Smooth muscle cell (in vitro differentiated cells): ENCODE results near the gene OXLD1. TPM values are rescaled to one million over a fixed set of nuclear protein-coding genes. Genes with fewer than 3 reads are reported as not detected.

ENCODE experiments used
- DNase-seq: peaks from one replicate; lab custom pipeline; 2025; ENCODE audit not compliant: unreplicated experiment; lab: John Stamatoyannopoulos, UW
- H2AFZ ChIP-seq: fragments of 200-600 bp; sonication (generic); 2 replicates; pipeline ENCODE4 v1.6.0; 2016; ENCODE audit warnings: antibody characterized with exemption, low read depth, mild to moderate bottlenecking
- H3F3A ChIP-seq: fragments of 200-600 bp; sonication (generic); 2 replicates; pipeline ENCODE4 v1.6.0; 2017; ENCODE audit warnings: antibody characterized with exemption, low read depth
- H3K27ac ChIP-seq: fragments of 200-600 bp; sonication (generic); 2 replicates; pipeline ENCODE4 v1.5.1; 2016; ENCODE audit warnings: low read depth, mild to moderate bottlenecking
- H3K27me3 ChIP-seq: fragments of 200-600 bp; sonication (generic); 2 replicates; pipeline ENCODE4 v1.6.1; 2016; ENCODE audit warnings: low read depth, mild to moderate bottlenecking
- H3K36me3 ChIP-seq: fragments of 200-600 bp; sonication (generic); 2 replicates; pipeline ENCODE4 v1.5.1; 2016; ENCODE audit warnings: low read depth
- H3K4me1 ChIP-seq: fragments of 200-600 bp; sonication (generic); 2 replicates; pipeline ENCODE4 v1.5.1; 2016; ENCODE audit warnings: low read depth
- H3K4me2 ChIP-seq: fragments of 200-600 bp; sonication (generic); 2 replicates; pipeline ENCODE4 v1.6.0; 2016; ENCODE audit warnings: mild to moderate bottlenecking
- H3K4me3 ChIP-seq: fragments of 200-600 bp; sonication (generic); 2 replicates; pipeline ENCODE4 v1.5.1; 2016; ENCODE audit warnings: mild to moderate bottlenecking
- H3K79me2 ChIP-seq: fragments of 200-600 bp; sonication (generic); 2 replicates; pipeline ENCODE4 v1.6.0; 2016; ENCODE audit warnings: low read depth, mild to moderate bottlenecking
- H3K9ac ChIP-seq: fragments of 200-600 bp; sonication (generic); 2 replicates; pipeline ENCODE4 v1.6.0; 2016; ENCODE audit warnings: low read depth
- H3K9me3 ChIP-seq: fragments of 200-600 bp; sonication (generic); replicated peaks from 2 replicates; pipeline ENCODE4 v1.5.1; 2016; ENCODE audit warnings: low read depth
- H4K20me1 ChIP-seq: fragments of 200-600 bp; sonication (generic); 2 replicates; pipeline ENCODE4 v1.6.0; 2016; ENCODE audit warnings: low read depth
- CTCF ChIP-seq: fragments of 200-600 bp; sonication (generic); IDR thresholded peaks from 2 replicates; pipeline ENCODE4 v1.5.1; 2017; ENCODE audit warnings: borderline replicate concordance, mild to moderate bottlenecking, antibody characterized with exemption; ENCODE audit not compliant: insufficient read depth, poor library complexity, severe bottlenecking
- WGBS: methylation state at CpG from one replicate; pipeline ENCODE4 v1.1.7; 2016; ENCODE audit warnings: low lambda C conversion rate; 5-methylcytosine and 5-hydroxymethylcytosine counted together
- polyA plus RNA-seq: library from polyadenylated mRNA; unstranded; fragments of >200 nt; fragmentation: Nextera tagmentation; extraction: Ambion mirVana; gene quantifications from 2 replicates; pipeline ENCODE4 v1.2.1, GENCODE V29; 2016
- total RNA-seq: library from RNA; depleted of rRNA; stranded (reverse); fragments of >200 nt; gene quantifications from 2 replicates; pipeline ENCODE4 v1.2.3, GENCODE V29; 2014

Gene OXLD1
- total and polyA plus RNA-seq, 2 experiments from 2014 or later: 13.0 to 32.3 TPM

DNA sequence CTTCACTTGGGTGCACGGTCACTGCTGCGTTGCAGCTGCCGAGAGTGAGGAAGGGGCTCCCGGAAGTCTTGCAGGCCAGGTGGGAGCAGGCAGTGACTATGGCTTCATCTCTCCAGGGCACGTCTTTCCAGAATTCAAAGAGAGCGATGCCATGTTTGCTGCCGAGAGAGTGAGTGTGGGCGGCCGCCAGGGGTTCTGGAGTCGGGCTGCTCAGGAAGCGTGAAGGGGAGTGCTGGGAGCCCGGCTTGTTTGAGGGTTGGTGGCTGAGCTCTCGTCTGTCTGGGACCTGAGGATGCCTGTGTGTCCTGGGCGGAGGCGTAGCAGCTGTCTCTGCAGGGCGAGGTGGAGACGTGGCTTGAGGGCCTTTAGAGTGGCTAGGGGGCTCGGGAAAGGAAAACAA lies 23.7 kb upstream of the OXLD1 start:
- Histone ChIP-seq H3K4me2 (no peak overlapping the region), H3K79me2 (peaks cover 43% of the 10 kb centered on the region), H4K20me1 (peaks cover 85% of the 10 kb centered on the region), H3K9me3 (no peaks in the 10 kb centered on the region), H3K4me3 (no peak overlapping the region), H3K27ac (no peak overlapping the region), H3K4me1 (peaks cover 4% of the 10 kb centered on the region), H3K36me3 (no peaks in the 10 kb centered on the region), H2AFZ (no peak overlapping the region), H3K9ac (no peak overlapping the region), H3F3A (no peaks in the 10 kb centered on the region), H3K27me3 (no peaks in the 10 kb centered on the region)
- WGBS: 89% methylated on average over 18 of the region's 18 CpGs
- TF ChIP-seq CTCF: no peak
- no peak for DNase-seq

- H3K27ac ChIP-seq: no peak overlapping the region
- H3K4me1 ChIP-seq: peaks cover 13% of the 10 kb centered on the region
- peaks cover 89% of the 10 kb centered on the region for H4K20me1 ChIP-seq
- H3K9me3 ChIP-seq: no peaks in the 10 kb centered on the region
- 98% methylated on average over 14 of the region's 14 CpGs for WGBS
- H3K79me2 ChIP-seq: peaks cover 55% of the 10 kb centered on the region
- H2AFZ ChIP-seq: no peak overlapping the region
- TF ChIP-seq CTCF: no peak
- H3K27me3 ChIP-seq: no peaks in the 10 kb centered on the region
- H3K4me3 ChIP-seq: no peak overlapping the region
- DNase-seq: no peak
- no peaks in the 10 kb centered on the region for H3F3A ChIP-seq
- no peaks in the 10 kb centered on the region for H3K36me3 ChIP-seq
- H3K9ac ChIP-seq: no peak overlapping the region
- no peak overlapping the region for H3K4me2 ChIP-seq
Observed at GRCh38 chr17:81688616-81689015, 22.2 kb upstream of the OXLD1 start.

- 98% methylated on average over 36 of the region's 41 CpGs for WGBS
- peaks cover 85% of the 10 kb centered on the region for H4K20me1 ChIP-seq
- DNase-seq: no peak
- no peaks in the 10 kb centered on the region for H3K27me3 ChIP-seq
- H3K27ac ChIP-seq: no peak overlapping the region
- no peak overlapping the region for H3K4me2 ChIP-seq
- H3K79me2 ChIP-seq: peaks cover 61% of the 10 kb centered on the region
- H2AFZ ChIP-seq: no peak overlapping the region
- no peak overlapping the region for H3K9ac ChIP-seq
- TF ChIP-seq CTCF: no peak
- H3K9me3 ChIP-seq: no peaks in the 10 kb centered on the region
- H3F3A ChIP-seq: no peaks in the 10 kb centered on the region
- no peaks in the 10 kb centered on the region for H3K36me3 ChIP-seq
- peaks cover 13% of the 10 kb centered on the region for H3K4me1 ChIP-seq
- H3K4me3 ChIP-seq: no peak overlapping the region
Observed at GRCh38 chr17:81687770-81688541, 21.6 kb upstream of the OXLD1 start.

DNA sequence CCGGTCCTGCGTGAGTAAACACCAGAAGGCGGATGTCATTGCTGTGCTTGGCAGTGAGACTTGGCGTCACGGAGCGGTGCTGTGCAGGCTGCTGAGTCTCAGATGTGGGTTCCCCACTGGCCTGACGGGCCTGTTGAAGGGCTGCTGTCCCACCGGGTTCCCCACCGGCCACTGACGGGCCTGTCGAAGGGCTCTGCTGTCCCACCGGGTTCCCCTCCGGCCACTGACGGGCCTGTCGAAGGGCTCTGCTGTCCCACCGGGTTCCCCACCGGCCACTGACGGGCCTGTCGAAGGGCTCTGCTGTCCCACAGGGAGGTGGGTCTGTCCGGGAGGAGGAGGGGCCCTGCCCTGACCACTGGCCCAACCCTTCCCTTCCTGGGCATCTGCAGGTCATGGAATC lies 20.2 kb upstream of the OXLD1 start:
- Histone ChIP-seq H4K20me1 (peaks cover 75% of the 10 kb centered on the region), H3K9ac (no peak overlapping the region), H3K9me3 (no peaks in the 10 kb centered on the region), H3K4me1 (peaks cover 18% of the 10 kb centered on the region), H3K79me2 (peaks cover 74% of the 10 kb centered on the region), H3F3A (no peaks in the 10 kb centered on the region), H3K4me2 (no peak overlapping the region), H3K4me3 (no peak overlapping the region), H2AFZ (no peak overlapping the region), H3K27ac (no peak overlapping the region), H3K36me3 (no peaks in the 10 kb centered on the region), H3K27me3 (no peaks in the 10 kb centered on the region)
- DNase-seq: no peak
- TF ChIP-seq CTCF: no peak
- 97% methylated on average over 20 of the region's 20 CpGs for WGBS
